Uterus (tissue), 4 donors: Measurements from ENCODE around the gene FRMPD4. TPM values are rescaled to one million over a fixed set of nuclear protein-coding genes. Genes with fewer than 3 reads are reported as not detected.

Source experiments
- DNase-seq, 2 donors: peaks; one replicate each; pipeline ENCODE4 v3.0.0-alpha.2; 2019 to 2020
- H3K27ac ChIP-seq, 2 donors: fragments of 200-600 bp; sonication (generic); 1 replicate in 1 of 2; 2 replicates in 1 of 2; pipeline ENCODE4 v1.5.1; 2016 to 2018
- H3K27me3 ChIP-seq, 2 donors: fragments of 200-600 bp; sonication (generic); one replicate each; pipeline ENCODE4 v1.5.1; 2018 to 2019; ENCODE audit warnings: control low read depth in 1 of 2
- H3K36me3 ChIP-seq, 2 donors: fragments of 200-600 bp; sonication (generic); one replicate each; pipeline ENCODE4 v1.5.1; 2019; ENCODE audit warnings: control low read depth in 1 of 2
- H3K4me1 ChIP-seq, 2 donors: fragments of 200-600 bp; sonication (generic); one replicate each; pipeline ENCODE4 v1.5.1; 2018 to 2019; ENCODE audit warnings: control low read depth in 1 of 2
- H3K4me3 ChIP-seq, 2 donors: fragments of 200-600 bp; sonication (generic); 1 replicate in 1 of 2; 2 replicates in 1 of 2; pipeline ENCODE4 v1.5.1; 2018 to 2019; ENCODE audit warnings: mild to moderate bottlenecking in 1 of 2
- H3K9me3 ChIP-seq, 2 donors: fragments of 200-600 bp; sonication (generic); one replicate each; pipeline ENCODE4 v1.5.1; 2019; ENCODE audit warnings: control low read depth in 1 of 2
- POLR2A ChIP-seq, 2 donors: fragments of 450-650 bp; IDR thresholded peaks; one replicate each; pipeline ENCODE4 v1.6.1; 2016; ENCODE audit warnings: antibody characterized with exemption in 2 of 2, mild to moderate bottlenecking in 1 of 2, moderate library complexity in 1 of 2
- intact Hi-C: fragments of 100-400 bp; cut with DNase I; formaldehyde crosslinking; loops from one replicate; pipeline ENCODE4 v1.15.1; 2023; ENCODE audit warnings: low total_unique reads
- total RNA-seq, 4 donors: library from RNA; depleted of rRNA in 3 of 4; stranded (reverse); fragments of >200 nt in 3 of 4; gene quantifications; one replicate each; pipeline versions ENCODE4 v1.1.0 to v1.2.4, GENCODE V29; 2014 to 2023
- TF ChIP-seq, protein P1 (sequence below), 4 experiments: fragments of 200-600 bp in 2 of 4; fragments of 450-650 bp in 2 of 4; sonication (generic) in 2 of 4; IDR thresholded peaks; one replicate each; pipeline ENCODE4 v1.5.1; 2016 to 2019; ENCODE audit warnings: antibody characterized with exemption in 4 of 4, mild to moderate bottlenecking in 2 of 4, moderate library complexity in 1 of 4
- donor health status: DM: yes; HTN: yes; CAD: no.

Gene FRMPD4
- total RNA-seq, 4 donors from 2014 or later, result 0.06 to 0.41 TPM; not detected in 2

DNA sequence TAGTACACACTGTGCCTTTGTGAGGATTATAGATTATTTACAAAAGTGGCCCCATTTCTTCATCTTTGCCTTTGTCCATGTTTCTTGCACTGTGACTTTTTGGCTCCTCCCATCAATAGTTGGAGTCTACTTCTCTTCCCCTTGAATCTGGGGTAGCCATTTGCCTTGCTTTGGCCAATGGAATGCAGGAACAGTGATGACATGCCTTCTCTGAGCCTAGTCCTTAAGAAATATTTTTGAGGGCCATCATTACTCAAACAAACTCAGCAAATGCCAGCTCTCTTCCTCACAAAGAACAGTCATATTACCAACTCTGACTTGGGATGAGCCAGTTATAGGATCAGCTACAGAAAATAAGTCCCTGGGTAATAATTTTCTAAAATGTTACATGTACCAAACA lies 189.6 kb downstream of the FRMPD4 start:
- Histone ChIP-seq H3K27ac (no peak overlapping the region), H3K27me3 (no peaks in the 10 kb centered on the region), H3K4me1 (no peaks in the 10 kb centered on the region), H3K4me3 (no peak overlapping the region), H3K9me3 (no peaks in the 10 kb centered on the region), H3K36me3 (no peaks in the 10 kb centered on the region)
- TF ChIP-seq, protein P1, sequence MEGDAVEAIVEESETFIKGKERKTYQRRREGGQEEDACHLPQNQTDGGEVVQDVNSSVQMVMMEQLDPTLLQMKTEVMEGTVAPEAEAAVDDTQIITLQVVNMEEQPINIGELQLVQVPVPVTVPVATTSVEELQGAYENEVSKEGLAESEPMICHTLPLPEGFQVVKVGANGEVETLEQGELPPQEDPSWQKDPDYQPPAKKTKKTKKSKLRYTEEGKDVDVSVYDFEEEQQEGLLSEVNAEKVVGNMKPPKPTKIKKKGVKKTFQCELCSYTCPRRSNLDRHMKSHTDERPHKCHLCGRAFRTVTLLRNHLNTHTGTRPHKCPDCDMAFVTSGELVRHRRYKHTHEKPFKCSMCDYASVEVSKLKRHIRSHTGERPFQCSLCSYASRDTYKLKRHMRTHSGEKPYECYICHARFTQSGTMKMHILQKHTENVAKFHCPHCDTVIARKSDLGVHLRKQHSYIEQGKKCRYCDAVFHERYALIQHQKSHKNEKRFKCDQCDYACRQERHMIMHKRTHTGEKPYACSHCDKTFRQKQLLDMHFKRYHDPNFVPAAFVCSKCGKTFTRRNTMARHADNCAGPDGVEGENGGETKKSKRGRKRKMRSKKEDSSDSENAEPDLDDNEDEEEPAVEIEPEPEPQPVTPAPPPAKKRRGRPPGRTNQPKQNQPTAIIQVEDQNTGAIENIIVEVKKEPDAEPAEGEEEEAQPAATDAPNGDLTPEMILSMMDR (IDR thresholded peaks at IDR 0.05), result no peak
- DNase-seq, result no peak
- intact Hi-C loops, result no loop called here

DNA sequence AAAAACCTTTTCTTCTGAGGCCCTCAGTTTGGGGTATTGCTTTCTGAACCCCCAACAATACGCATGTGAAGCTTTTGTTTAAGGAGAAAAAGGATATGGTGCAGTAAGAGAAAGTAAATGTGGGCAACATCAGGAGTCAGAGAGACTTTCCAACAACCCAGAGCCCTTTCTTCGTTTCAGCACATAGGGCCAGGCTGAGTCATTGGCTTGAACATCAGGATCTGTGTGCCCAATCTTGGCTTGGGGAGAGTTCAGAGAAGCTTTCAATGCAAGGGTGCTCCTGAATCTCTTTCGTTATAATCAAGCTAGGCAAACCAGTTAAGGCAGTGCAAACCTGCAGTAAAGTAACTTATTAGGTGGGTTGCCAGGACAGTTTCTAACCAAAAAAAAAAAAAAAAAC lies 191.2 kb downstream of the FRMPD4 start:
- TF ChIP-seq POLR2A (IDR thresholded peaks at IDR 0.05), result no peak
- TF ChIP-seq, protein P1 (IDR thresholded peaks at IDR 0.05), result no peak
- Histone ChIP-seq H3K9me3 (no peaks in the 10 kb centered on the region), H3K4me3 (no peak overlapping the region), H3K27ac (no peak overlapping the region), H3K36me3 (no peaks in the 10 kb centered on the region), H3K27me3 (no peaks in the 10 kb centered on the region), H3K4me1 (no peaks in the 10 kb centered on the region)
- no peak for DNase-seq
- intact Hi-C loops, result no loop called here

DNA sequence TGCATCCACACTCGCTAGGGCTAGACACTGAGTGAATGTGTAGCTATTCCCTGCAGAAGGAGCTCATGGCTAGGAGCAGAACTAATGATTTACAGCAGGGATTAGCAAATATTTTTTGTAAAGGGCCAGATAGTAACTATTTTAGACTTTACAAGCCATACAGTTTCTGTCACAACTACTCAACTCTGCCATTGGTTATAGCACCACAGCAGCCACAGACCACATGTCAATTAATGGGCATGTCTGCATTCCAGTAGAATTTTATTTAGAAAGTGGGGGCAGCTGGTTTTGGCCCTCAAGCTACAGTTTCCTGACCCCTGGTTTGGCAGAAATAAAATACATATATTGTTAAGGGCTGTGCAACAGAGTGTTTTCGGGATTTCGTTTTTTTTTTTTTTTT lies 192.6 kb downstream of the FRMPD4 start:
- TF ChIP-seq, protein P1 (IDR thresholded peaks at IDR 0.05), result no peak
- TF ChIP-seq POLR2A (IDR thresholded peaks at IDR 0.05), result no peak
- no peak for DNase-seq
- Histone ChIP-seq H3K27me3 (no peaks in the 10 kb centered on the region), H3K4me1 (no peaks in the 10 kb centered on the region), H3K27ac (no peak overlapping the region), H3K9me3 (no peaks in the 10 kb centered on the region), H3K4me3 (no peak overlapping the region), H3K36me3 (no peaks in the 10 kb centered on the region)
- intact Hi-C loops, result no loop called here

DNA sequence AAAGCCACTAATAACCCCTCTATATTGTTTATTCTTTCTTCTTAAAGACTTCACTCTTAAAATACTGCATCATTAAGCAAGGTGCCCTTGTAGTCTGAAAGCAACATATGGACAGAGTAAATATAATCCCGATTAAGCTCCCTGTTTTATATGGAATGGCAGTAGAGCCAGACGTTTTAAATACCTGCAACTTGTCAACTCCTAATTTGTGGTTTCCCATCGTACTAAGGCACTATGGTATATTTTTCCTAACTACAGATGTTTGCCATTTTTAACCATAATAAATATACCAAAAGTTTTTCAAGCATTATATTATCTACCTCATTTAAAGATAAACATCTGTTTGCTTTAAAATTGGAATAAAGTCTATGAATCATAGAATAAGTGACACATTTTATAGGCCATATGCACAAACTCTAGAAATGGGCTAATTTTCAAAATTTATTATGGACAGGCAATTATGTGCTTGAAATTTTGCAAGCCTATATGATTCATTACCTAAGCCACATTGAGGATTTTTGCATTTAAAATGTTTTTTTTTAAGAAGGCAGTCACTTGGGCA lies 194.6 kb downstream of the FRMPD4 start:
- DNase-seq, result no peak
- Histone ChIP-seq H3K4me1 (no peaks in the 10 kb centered on the region), H3K27ac (no peak overlapping the region), H3K4me3 (no peak overlapping the region), H3K9me3 (no peaks in the 10 kb centered on the region), H3K27me3 (no peaks in the 10 kb centered on the region), H3K36me3 (no peaks in the 10 kb centered on the region)
- TF ChIP-seq, protein P1 (IDR thresholded peaks at IDR 0.05), result no peak
- TF ChIP-seq POLR2A (IDR thresholded peaks at IDR 0.05), result no peak
- intact Hi-C loops, result no loop called here

DNA sequence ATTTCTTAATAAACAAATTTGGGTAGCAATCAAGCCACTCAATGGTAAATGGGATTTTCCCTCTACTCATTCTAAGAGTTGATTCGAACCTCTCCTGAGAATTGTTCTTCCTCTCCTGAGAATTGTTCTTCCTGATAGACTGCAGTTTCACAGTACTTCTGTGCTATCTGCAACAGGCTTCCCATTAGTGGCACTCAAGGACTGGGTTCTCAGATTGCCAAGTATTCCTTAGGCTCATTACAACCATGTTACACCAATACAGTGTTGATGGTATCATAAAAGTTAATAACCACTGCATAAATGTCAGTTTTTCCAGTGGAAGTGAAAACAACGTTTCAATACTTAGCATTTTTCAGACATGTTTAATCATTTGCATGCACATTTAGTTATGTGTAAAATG lies 201.6 kb downstream of the FRMPD4 start:
- no peaks in the 10 kb centered on the region for H3K27me3 ChIP-seq

More for the DNA sequence above, 201.6 kb downstream of the FRMPD4 start:
- no peaks in the 10 kb centered on the region for H3K4me1 ChIP-seq
- no peaks in the 10 kb centered on the region for H3K36me3 ChIP-seq
- H3K27ac ChIP-seq, result no peak overlapping the region
- no peak overlapping the region for H3K4me3 ChIP-seq
- H3K9me3 ChIP-seq, result no peaks in the 10 kb centered on the region
- intact Hi-C loops, result no loop called here
- DNase-seq, result no peak
- no peak for TF ChIP-seq POLR2A (IDR thresholded peaks at IDR 0.05)
- TF ChIP-seq, protein P1 (IDR thresholded peaks at IDR 0.05), result no peak
